Stimulated activated CD4-positive, alpha-beta T cell treated with anti-CD3 and anti-CD28 coated beads, TNF-alpha, amount 100 ng/mL, for 1 hour (primary cell): Measurements from ENCODE around the gene PLXNA2.

Source experiments
- DNase-seq, 3 donors: peaks; one replicate each; pipeline ENCODE4 v3.0.0-alpha.2; 2020; ENCODE audit warnings: low read depth in 3 of 3, low spot score in 1 of 3

The PLXNA2 gene

GRCh38 chr1:208100106-208100505 is 144.1 kb downstream of the PLXNA2 start:
- no peak for DNase-seq

DNA sequence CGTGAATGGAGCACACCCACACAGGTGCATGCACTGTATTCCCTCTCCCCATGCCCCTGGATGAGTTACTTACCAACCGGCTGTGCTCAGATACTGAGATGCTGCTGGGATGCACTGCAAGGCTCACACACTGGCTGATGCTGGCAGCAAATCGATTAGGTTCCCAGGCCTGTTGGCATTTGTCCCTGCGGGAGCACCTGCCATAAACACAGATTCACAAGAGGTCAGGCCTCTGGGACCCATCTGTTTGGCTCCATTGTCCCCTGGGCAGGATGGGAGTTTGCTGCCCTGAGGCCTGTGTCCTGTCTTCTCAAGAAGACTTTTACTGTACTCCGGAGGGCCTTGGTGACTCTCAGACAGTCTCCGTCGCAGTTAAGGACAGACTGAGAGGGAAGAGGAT is 145.4 kb downstream of the PLXNA2 start:
- DNase-seq, result no peak

GRCh38 chr1:208093754-208094719 is 150.1 kb downstream of the PLXNA2 start:
- peak in 1 of 3 donors; percentile 44 for DNase-seq

DNA sequence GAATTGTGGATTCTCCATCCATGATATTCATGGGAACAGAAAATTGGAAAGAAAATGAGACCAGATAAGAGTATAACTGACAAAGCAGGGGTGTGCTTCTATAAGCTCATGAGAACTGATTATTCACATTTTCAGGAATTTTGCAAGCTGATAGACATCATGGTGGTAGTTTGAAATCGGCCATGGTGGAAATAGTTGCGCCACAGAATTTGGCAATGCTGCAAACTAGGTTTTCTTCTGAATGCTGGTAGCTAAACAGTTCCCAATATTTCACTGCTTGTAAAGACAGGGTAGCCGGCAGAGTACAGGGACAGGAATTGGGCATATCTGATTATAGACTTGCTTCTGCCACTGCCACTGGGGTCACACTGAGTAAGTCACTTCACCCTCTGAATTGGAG is 151.1 kb downstream of the PLXNA2 start:
- no peak for DNase-seq

GRCh38 chr1:208090388-208091301 is 153.5 kb downstream of the PLXNA2 start:
- no peak for DNase-seq

GRCh38 chr1:208089761-208090370 is 154.3 kb downstream of the PLXNA2 start:
- no peak for DNase-seq

DNA sequence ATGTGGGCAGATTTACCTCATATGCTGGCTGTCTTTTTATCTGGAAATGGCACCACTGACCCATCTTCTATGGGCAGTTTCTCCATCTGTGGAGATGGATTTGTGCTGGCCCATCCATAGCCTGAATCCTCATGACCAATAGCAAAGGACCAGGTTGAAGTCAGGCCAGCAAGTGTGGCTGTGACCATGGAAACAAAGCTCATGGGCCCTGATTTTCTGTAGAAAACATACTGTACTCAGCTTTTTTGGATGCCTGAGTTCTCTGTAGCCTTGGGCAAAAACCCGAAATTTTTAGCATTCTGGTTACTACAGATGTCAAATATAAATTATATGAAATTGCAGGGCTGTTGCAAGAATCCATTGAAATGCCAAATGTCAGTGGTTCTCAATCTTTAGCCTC is 155.0 kb downstream of the PLXNA2 start:
- DNase-seq, result no peak

DNA sequence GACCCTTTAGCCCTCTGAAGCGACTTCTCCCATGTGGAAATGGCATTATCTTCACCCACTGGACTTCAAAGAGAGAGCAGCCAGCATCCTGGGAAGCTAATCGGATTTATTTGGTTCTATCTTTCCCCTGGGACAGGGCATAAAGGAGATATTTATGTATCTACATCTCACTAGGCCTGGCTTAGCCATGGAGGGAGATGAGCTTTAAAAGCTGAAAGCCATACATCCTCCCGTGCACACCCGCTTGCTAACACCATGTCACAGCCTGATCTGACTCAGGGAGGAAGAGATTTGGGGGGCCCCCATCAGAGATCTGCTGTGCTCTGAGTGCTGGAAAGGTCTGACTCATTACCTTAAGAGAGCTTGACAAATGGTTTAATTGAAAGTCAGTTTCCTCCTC is 155.9 kb downstream of the PLXNA2 start:
- DNase-seq, result no peak

DNA sequence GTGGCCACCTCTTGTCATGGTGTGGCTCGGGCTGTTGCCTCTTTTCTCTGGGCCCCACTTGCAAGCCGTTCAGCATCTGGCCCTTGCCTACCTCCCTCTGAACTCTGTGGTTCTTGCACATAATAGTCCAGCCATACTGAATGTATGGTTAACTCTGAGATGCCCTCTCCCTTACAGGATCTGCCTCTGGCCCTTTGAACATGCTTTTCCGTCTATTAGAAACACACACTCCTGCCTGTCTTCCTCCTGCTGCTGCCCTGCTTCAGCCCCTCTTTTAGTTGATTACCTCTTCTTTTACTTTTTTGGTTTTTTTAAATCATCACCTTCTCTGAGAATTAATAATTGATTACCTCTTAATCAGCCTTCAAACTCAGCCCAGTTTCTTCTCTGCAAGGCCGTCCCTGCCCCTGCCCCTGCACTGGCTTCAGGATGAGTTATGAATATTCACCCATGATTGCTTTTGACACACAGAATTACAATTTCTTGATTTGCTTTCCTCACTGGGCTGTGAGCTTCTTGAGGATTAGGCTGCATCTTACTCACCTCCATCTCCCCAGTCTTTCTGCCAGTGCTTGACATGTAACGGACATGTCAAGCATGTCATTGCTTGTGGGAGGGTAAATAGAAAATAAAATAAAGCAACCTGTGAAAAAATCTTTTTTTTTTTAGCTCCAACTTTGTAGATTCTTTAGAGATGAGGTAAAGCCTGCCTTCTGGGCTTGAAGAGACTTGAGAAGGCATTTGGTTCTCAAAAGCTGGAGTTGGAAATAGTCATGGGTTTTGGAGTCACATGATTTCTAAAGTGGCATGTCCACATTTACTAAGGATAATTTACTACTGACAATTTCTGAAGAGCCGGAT is 158.3 kb downstream of the PLXNA2 start:
- no peak for DNase-seq

- DNase-seq, result no peak
These were observed 159.4 kb downstream of the PLXNA2 start for GRCh38 chr1:208084764-208085163.

GRCh38 chr1:208084220-208084619 is 160.0 kb downstream of the PLXNA2 start:
- no peak for DNase-seq

DNA sequence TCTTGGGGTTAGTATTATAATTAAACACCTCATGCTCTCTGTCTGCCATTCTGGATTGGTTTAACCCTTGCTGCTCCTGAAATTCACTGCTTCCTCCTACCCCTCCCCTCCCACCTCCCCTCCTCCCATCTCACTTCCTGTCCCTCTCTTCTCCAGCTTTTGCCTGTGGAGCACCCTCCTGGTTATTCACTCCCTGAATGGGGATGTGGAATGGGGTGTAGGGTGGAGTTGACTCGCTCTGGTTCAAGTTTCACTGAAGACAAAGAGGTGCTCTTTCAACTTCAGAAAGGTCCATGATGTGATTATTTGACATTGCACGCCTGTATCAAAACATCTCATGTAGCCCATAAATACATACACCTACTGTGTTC is 160.5 kb downstream of the PLXNA2 start:
- DNase-seq, result no peak

DNA sequence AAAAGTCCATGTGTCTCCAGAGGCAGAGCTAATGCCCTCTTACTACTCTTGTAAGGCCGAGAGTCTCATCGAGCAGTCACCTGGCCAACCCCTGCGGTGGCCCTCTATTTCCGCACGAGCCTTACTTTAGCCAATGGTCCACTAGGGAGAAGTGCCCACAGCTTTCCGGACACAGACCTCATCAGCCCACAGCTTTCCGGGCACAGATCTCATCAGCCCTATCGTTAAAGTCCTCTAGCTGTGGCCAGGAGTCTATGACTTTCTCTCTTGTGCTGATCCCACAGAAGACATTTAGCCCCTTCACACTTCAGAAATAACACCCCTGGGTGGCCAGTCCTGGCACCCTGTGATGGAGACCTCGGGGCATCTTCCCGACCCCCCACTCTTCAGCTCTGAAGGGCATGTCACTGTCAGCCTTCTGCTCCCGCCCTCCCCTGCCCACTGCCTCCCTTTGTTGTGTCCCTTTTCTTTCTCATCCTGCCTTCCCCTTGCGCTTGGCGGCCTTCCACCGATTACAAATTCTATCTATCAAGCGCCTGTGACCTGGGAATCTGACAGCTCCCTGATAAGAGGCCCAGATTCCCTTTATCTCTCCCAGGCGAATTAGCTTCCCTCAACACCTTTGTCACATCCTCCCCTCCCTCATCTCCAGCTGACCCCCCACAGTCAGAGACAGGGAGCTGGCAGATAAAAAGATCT is 161.0 kb downstream of the PLXNA2 start:
- DNase-seq, result no peak

- no peak for DNase-seq
These were observed 162.2 kb downstream of the PLXNA2 start for GRCh38 chr1:208081972-208082371.

DNA sequence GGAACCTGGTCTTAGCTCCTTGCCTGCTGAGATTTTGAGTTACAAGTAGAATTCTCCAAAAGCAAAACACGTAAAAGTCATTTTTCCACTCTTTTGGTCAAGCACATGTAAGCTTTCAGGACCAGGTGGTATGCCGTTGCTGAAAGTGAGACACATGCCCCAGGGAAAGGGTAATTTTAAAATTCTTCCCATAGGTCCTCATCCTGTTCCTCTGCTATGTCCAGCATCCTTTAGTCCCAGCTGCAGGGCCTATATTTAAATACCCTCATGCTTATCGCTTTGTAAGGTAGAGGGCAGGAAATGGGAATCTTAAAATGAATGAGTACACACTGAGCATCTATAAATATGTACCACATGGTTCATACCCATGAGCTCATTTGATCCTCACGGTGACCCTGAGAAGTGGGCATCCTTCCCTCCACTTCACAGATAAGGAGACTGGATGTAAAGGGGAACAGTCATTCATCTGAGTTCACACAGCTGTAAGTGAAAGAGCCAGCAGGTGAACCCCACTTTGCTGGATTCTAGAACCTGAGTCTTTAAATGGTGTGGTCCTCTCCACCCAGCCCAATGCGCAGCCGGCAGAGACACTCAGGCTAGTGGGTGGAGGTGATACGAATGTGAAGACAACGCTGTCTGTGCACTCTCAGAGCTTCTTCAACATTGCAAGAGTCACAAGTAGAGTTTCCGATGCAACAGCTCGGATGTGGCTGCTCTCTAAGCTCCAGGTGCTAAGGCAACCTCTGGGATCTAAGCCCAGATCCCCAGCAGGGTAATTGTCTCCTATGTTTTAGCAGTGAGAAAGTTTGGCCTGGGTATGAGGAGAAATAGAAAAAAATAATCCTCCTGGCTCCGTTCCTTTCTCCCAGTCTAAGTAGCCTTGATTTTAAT is 163.5 kb downstream of the PLXNA2 start:
- no peak for DNase-seq

- DNase-seq, result no peak
These were observed 165.0 kb downstream of the PLXNA2 start for GRCh38 chr1:208079161-208079560.

DNA sequence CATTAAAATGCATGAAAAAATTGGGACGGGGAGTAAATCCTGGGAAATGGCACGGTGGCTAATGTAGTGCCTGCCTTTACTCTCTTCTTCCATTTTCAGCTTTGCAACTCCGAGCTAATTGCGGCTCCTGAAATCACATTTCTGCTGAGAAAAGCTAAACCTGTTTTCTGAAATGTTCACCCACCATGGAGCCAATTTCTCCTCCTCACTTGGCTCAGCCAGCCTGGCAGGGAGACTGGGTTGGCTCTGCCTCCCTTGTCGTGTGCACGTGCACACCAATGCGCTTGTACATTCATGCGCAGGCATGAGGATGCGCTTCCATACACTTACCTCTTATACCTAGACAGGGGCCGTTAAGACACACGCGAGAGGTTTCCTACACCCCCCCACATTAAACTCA is 165.4 kb downstream of the PLXNA2 start:
- DNase-seq, result no peak

GRCh38 chr1:208077232-208078075 is 166.7 kb downstream of the PLXNA2 start:
- no peak for DNase-seq
